K562 (cell line): Measurements from ENCODE around the gene FPR1. TPM values are rescaled to one million over a fixed set of nuclear protein-coding genes. Genes with fewer than 3 reads are reported as not detected.
A peak's percentile ranks its signal among the peaks of the same experiment; 100 is the strongest.

Source experiments
- ATAC-seq: fragments of 200-7000 bp; cut with Tn5 transposase; 3 replicates; pipeline ENCODE4 v1.9.1; 2020; ENCODE audit warnings: moderate library complexity
- BruUV-seq: library from RNA; stranded (reverse); fragments of 400-500 nt; replicated peaks from 2 replicates; lab custom pipeline; 2021; lab: Mats Ljungman, UMichigan
- CTCF ChIA-PET: fragments of 300-600 bp; formaldehyde crosslinking; extraction: SDS; loops from one replicate; lab custom pipeline; 2021; ENCODE audit warnings: low intra/inter-chr PET ratio; lab: Yijun Ruan, JAX
- POLR2A ChIA-PET: fragments of 300-600, 350-650 bp; sonication (Branson Sonifier 250); formaldehyde crosslinking; extraction: SDS; loops from one replicate; lab custom pipeline; 2021; ENCODE audit warnings: antibody characterized with exemption, inconsistent platforms; lab: Yijun Ruan, JAX
- DNase-seq, 4 experiments: peaks; one replicate each; pipeline versions ENCODE4 v3.0.0 to v3.0.0-alpha.2; 2011 to 2018; ENCODE audit warnings: low spot score in 3 of 4, mixed read lengths in 3 of 4; ENCODE audit errors: extremely low read depth in 1 of 4
- FAIRE-seq: peaks from 2 replicates; lab custom pipeline; 2011; peaks lifted over from hg19 to GRCh38; lab: Jason Lieb, UNC
- H2AFZ ChIP-seq: 2 replicates; pipeline ENCODE4 v1.6.0; 2011; ENCODE audit warnings: low read depth, low read length, control low read depth, inconsistent platforms
- H3K27ac ChIP-seq: fragments of 200-600 bp; 3 replicates; pipeline ENCODE4 v1.8.0; 2011; ENCODE audit warnings: low read depth, mild to moderate bottlenecking, control low read depth, inconsistent platforms, low read length, moderate library complexity, mixed read lengths; ENCODE audit errors: extremely low read depth
- H3K27me3 ChIP-seq, 2 experiments: fragments of 300-600 bp in 1 of 2; 2 replicates in 1 of 2; 3 replicates in 1 of 2; pipeline versions ENCODE4 v1.6.0 to v1.8.0; 2011; ENCODE audit warnings: inconsistent platforms in 2 of 2, low read length in 2 of 2, mild to moderate bottlenecking in 1 of 2, mixed read lengths in 1 of 2, moderate library complexity in 1 of 2; ENCODE audit not compliant: control insufficient read depth in 2 of 2, insufficient read depth in 2 of 2
- H3K36me3 ChIP-seq: fragments of 300-600 bp; 3 replicates; pipeline ENCODE4 v1.8.0; 2011; ENCODE audit warnings: mild to moderate bottlenecking, low read length, inconsistent platforms; ENCODE audit not compliant: control insufficient read depth, insufficient read depth
- H3K4me1 ChIP-seq, 2 experiments: fragments of 200-600 bp in 1 of 2; replicated peaks in 1 of 2; 2 replicates in 1 of 2; 3 replicates in 1 of 2; pipeline versions ENCODE4 v1.5.1 to v1.8.0; 2011; ENCODE audit warnings: inconsistent platforms in 2 of 2, low read length in 2 of 2, mild to moderate bottlenecking in 1 of 2, mixed read lengths in 1 of 2, moderate library complexity in 1 of 2; ENCODE audit not compliant: control insufficient read depth in 2 of 2, insufficient read depth in 2 of 2
- H3K4me2 ChIP-seq: 2 replicates; pipeline ENCODE4 v1.6.1; 2011; ENCODE audit warnings: low read length, control low read depth, inconsistent platforms, mixed read lengths; ENCODE audit not compliant: insufficient read depth
- H3K4me3 ChIP-seq: fragments of 200-600 bp; sonication (generic), shearing (Covaris generic); 2 replicates; pipeline ENCODE4 v1.5.1; 2016; ENCODE audit warnings: control low read depth, inconsistent platforms
- H3K79me2 ChIP-seq: fragments of 200-600 bp; 3 replicates; pipeline ENCODE4 v1.8.0; 2011; ENCODE audit warnings: low read length, inconsistent platforms; ENCODE audit not compliant: control insufficient read depth, insufficient read depth
- H3K9ac ChIP-seq, 2 experiments: 2 replicates each; pipeline versions ENCODE4 v1.6.0 to v1.6.1; 2011; ENCODE audit warnings: low read depth in 2 of 2, low read length in 2 of 2, control low read depth in 1 of 2, inconsistent platforms in 1 of 2, mild to moderate bottlenecking in 1 of 2, mixed read lengths in 1 of 2; ENCODE audit not compliant: insufficient read depth in 1 of 2
- H3K9me1 ChIP-seq: one replicate; pipeline ENCODE4 v1.6.0; 2011; ENCODE audit warnings: inconsistent platforms, mild to moderate bottlenecking, low read length, moderate library complexity; ENCODE audit not compliant: control insufficient read depth, insufficient read depth
- H3K9me3 ChIP-seq: replicated peaks from 2 replicates; pipeline ENCODE4 v1.5.1; 2011; ENCODE audit warnings: low read depth, low read length, inconsistent platforms; ENCODE audit not compliant: control insufficient read depth, insufficient read depth
- H4K20me1 ChIP-seq: replicated peaks from 2 replicates; pipeline ENCODE4 v1.6.1; 2011; ENCODE audit warnings: low read length, inconsistent platforms, mixed read lengths; ENCODE audit not compliant: control insufficient read depth, insufficient read depth
- EHMT2 ChIP-seq: fragments of 450-650 bp; IDR thresholded peaks from 2 replicates; pipeline ENCODE4 v1.6.1; 2018; ENCODE audit warnings: antibody characterized with exemption
- HDAC2 ChIP-seq: fragments of 450-650 bp; IDR thresholded peaks from 2 replicates; pipeline ENCODE4 v1.6.1; 2016; ENCODE audit warnings: mild to moderate bottlenecking
- HNRNPK ChIP-seq: fragments of 200-400 bp; formaldehyde crosslinking; IDR thresholded peaks from one replicate; pipeline ENCODE4 v1.6.1; 2018; ENCODE audit warnings: mild to moderate bottlenecking, low read depth, low read length; ENCODE audit not compliant: poor library complexity, severe bottlenecking
- MXI1 ChIP-seq: IDR thresholded peaks from 2 replicates; pipeline ENCODE4 v1.6.1; 2011; ENCODE audit warnings: low read depth, mild to moderate bottlenecking, improper control_type of control experiment, low read length
- NFE2L1 ChIP-seq: fragments of 450-650 bp; IDR thresholded peaks from 2 replicates; pipeline ENCODE4 v1.6.1; 2016; ENCODE audit warnings: missing genetic modification characterization, low read depth, mild to moderate bottlenecking, missing compliant biosample characterization, moderate library complexity, borderline replicate concordance
- RCOR1 ChIP-seq, 2 experiments: IDR thresholded peaks; 2 replicates each; pipeline ENCODE4 v1.6.1; 2012; ENCODE audit warnings: low read depth in 2 of 2, low read length in 2 of 2, borderline replicate concordance in 1 of 2, improper control_type of control experiment in 1 of 2
- TGIF2 ChIP-seq: sonication (generic); formaldehyde crosslinking; IDR thresholded peaks from 2 replicates; pipeline ENCODE4 v1.8.1; 2022; ENCODE audit warnings: mild to moderate bottlenecking, missing genetic modification reagents, moderate library complexity
- WHSC1 ChIP-seq: IDR thresholded peaks from one replicate; pipeline ENCODE4 v1.6.1; 2012; ENCODE audit warnings: low read length, control low read depth, inconsistent platforms
- ZSCAN29 ChIP-seq: fragments of 450-650 bp; IDR thresholded peaks from 2 replicates; pipeline ENCODE4 v1.6.1; 2017
- WGBS: fragments of 100-300 bp; shearing (Covaris generic); methylation state at CpG from one replicate; pipeline ENCODE4 v1.1.6; 2016; ENCODE audit warnings: low coverage, mixed read lengths; ENCODE audit not compliant: insufficient coverage; ENCODE audit errors: missing lambda C conversion rate; 5-methylcytosine and 5-hydroxymethylcytosine counted together
- in situ Hi-C: fragments of 300-500 bp; cut with MboI; formaldehyde crosslinking; loops from 4 replicates; pipeline ENCODE4 v1.15.0; 2018; ENCODE audit warnings: inconsistent platforms, mixed read lengths
- intact Hi-C: fragments of 100-400 bp; cut with micrococcal nuclease; formaldehyde crosslinking; loops from 2 replicates; pipeline ENCODE4 v1.14.2; 2022
- polyA plus RNA-seq, 8 experiments: library from polyadenylated mRNA; depleted of rRNA in 4 of 8; stranded (reverse) in 5 of 8; unstranded in 3 of 8; fragments of >200 nt; fragmentation: Nextera tagmentation in 2 of 8; fragmentation: Illumina TruSeq in 1 of 8; extraction: Ambion mirVana in 2 of 8; extraction: Trizol in 1 of 8; gene quantifications; 2 replicates each; pipeline versions ENCODE4 v1.2.1 to v1.2.3, GENCODE V29; 2011 to 2014; ENCODE audit warnings: inconsistent platforms in 1 of 8, missing spikeins in 1 of 8
- total RNA-seq, 7 experiments: library from RNA; depleted of rRNA in 6 of 7; stranded (reverse); fragments of >200 nt in 6 of 7; fragmentation: Illumina TruSeq in 2 of 7; extraction: Trizol in 2 of 7; gene quantifications; 2 replicates each; pipeline versions ENCODE4 v1.2.1 to v1.2.3, GENCODE V29; 2011 to 2021; ENCODE audit warnings: low replicate concordance in 1 of 7
- TF ChIP-seq, protein P1 (sequence below), 2 experiments: IDR thresholded peaks in 1 of 2; conservative IDR thresholded peaks in 1 of 2; 2 replicates each; pipeline ENCODE4 v1.6.1; 2016; ENCODE audit warnings: low read depth in 2 of 2, mild to moderate bottlenecking in 1 of 2, missing compliant biosample characterization in 1 of 2, missing genetic modification characterization in 1 of 2, moderate library complexity in 1 of 2

The FPR1 gene
- total and polyA plus RNA-seq, 9 of the 15 experiments (the other 6 are each of a cell fraction or from before 2014, with no cell fraction given), result 0.06 to 0.25 (median 0.14) TPM; not detected in 4

DNA sequence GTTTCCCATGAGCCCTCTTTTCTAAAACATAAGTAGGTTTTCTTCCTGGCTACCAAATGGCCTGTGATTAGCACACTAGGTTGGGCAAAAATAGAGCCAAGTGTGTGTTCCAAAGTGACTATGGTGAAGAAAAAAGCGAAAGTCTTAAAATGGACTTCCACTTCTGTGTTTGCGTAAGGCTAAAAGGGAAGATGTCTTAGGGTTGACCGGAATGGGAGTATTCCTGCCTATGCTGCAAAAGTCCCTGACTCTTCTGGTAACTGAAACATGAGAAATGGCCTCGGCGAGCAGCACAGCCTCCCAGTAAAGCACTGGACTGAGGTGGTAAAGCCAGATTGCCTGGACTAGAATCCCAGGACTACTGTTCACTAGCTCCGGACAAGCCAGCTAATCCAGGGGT lies 2.4 kb upstream of the FPR1 start:
- Histone ChIP-seq H3K4me1 (peaks cover 0 to 9% of the 10 kb centered on the region in 2 experiments; a peak in 2 of 5 replicates), H3K79me2 (no peaks in the 10 kb centered on the region), H3K4me3 (no peak overlapping the region), H3K9me3 (no peaks in the 10 kb centered on the region), H3K9ac (no peak overlapping the region), H3K27ac (no peak overlapping the region), H2AFZ (0 out of 2 replicates have a peak overlapping the region, but pooled peaks have one; percentile 14), H3K36me3 (no peaks in the 10 kb centered on the region), H3K4me2 (no peak overlapping the region), H4K20me1 (no peaks in the 10 kb centered on the region), H3K9me1 (no peaks in the 10 kb centered on the region), H3K27me3 (peaks cover 0 to 5% of the 10 kb centered on the region in 2 experiments; a peak in 1 of 5 replicates)
- intact Hi-C loops, result no loop called here
- WGBS, result 43% methylated on average over 6 of the region's 6 CpGs
- in situ Hi-C loops, result no loop called here
- ChIA-PET CTCF (no interaction called here), POLR2A (no interaction called here)
- FAIRE-seq (no peak), ATAC-seq (no peak), DNase-seq (no peak)
- no TSS peak for BruUV-seq
- TF ChIP-seq WHSC1 (no peak), ZSCAN29 (no peak), TGIF2 (no peak)

DNA sequence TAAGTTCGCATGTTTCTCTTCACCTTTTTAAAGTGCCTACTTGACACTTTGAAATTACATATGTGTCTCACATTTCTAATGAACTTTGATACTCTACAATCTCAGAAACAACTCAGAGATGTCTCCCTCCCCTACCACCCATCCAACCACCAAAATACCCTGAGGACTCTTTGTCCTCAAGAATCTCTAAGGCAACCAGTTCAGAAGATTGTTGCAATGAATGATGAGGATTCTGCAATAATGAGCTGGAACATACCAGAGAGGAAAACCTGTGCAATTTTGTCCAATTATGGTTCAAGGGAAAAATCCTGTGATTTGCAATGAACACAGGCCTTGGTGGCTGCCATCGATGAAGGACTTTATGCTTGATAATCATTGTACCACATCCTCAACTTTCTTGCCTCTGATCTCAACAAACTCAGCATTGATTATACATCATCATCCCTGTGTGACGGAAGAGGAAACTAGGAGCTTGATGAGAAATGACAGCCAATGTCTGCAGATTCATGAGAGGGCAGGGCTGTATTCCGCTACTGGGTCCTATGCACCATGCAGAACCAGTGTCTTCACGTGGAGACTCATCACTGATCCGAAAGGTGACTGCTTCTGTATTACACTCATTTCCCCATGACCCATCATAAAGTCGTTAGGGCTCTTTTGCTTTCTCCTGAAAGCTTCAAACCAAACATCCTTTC lies 1.1 kb downstream of the FPR1 start:
- 22% methylated on average over 7 of the region's 7 CpGs for WGBS
- Histone ChIP-seq H3K9me1 (no peaks in the 10 kb centered on the region), H3K4me1 (peaks cover 0 to 9% of the 10 kb centered on the region in 2 experiments; a peak in 3 of 5 replicates), H4K20me1 (no peaks in the 10 kb centered on the region), H3K4me3 (no peak overlapping the region), H3K27ac (no peak overlapping the region), H3K27me3 (peaks cover 5 to 7% of the 10 kb centered on the region in 2 experiments; a peak in 1 of 5 replicates), H3K9me3 (no peaks in the 10 kb centered on the region), H3K4me2 (no peak overlapping the region), H3K79me2 (no peaks in the 10 kb centered on the region), H3K9ac (no peak overlapping the region), H2AFZ (no peak overlapping the region), H3K36me3 (no peaks in the 10 kb centered on the region)
- CTCF ChIA-PET, result no interaction called here
- no TSS peak for BruUV-seq
- intact Hi-C loops (no loop called here), in situ Hi-C loops (no loop called here)
- POLR2A ChIA-PET, result interaction anchor here (1.1 kb wide), 1 partner anchor 15 kb away, joined by 3 read pairs; no protein-coding TSS in a partner anchor
- DNase-seq, result no peak
- ATAC-seq, result no peak
- FAIRE-seq, result no peak
- TF ChIP-seq MXI1 (no peak), RCOR1 (IDR thresholded peaks at IDR 0.05; ENCODE audit: borderline replicate concordance in 1 of 2, low read depth in 2 of 2, low read length in 2 of 2) (no peak), HDAC2 (no peak), EHMT2 (no peak), HNRNPK (no peak), NFE2L1 (no peak)
- TF ChIP-seq, protein P1, sequence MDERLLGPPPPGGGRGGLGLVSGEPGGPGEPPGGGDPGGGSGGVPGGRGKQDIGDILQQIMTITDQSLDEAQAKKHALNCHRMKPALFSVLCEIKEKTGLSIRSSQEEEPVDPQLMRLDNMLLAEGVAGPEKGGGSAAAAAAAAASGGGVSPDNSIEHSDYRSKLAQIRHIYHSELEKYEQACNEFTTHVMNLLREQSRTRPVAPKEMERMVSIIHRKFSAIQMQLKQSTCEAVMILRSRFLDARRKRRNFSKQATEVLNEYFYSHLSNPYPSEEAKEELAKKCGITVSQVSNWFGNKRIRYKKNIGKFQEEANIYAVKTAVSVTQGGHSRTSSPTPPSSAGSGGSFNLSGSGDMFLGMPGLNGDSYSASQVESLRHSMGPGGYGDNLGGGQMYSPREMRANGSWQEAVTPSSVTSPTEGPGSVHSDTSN (CRISPR knock-in tag; IDR thresholded peaks at IDR 0.05; ENCODE audit: low read depth), result no peak
- TF ChIP-seq, protein P1 (tag; conservative IDR thresholded peaks at IDR 0.05; ENCODE audit: low read depth), result no peak
